HepG2 (cell line): ENCODE measurements around the gene DNAH8. TPM values are rescaled to one million over a fixed set of nuclear protein-coding genes. Genes with fewer than 3 reads are reported as not detected.

ENCODE experiments used
- ATAC-seq: fragments of 200-7000 bp; cut with Tn5 transposase; 3 replicates; pipeline ENCODE4 v1.9.1; 2020; ENCODE audit warnings: mild to moderate bottlenecking, moderate library complexity
- BruUV-seq: library from RNA; stranded (reverse); fragments of 400-500 nt; replicated peaks from 2 replicates; lab custom pipeline; 2021; lab: Mats Ljungman, UMichigan
- CTCF ChIA-PET: fragments of 300-600 bp; formaldehyde crosslinking; extraction: SDS; loops from one replicate; lab custom pipeline; 2021; ENCODE audit warnings: low total read pairs, inconsistent platforms, low intra/inter-chr PET ratio; lab: Yijun Ruan, JAX
- POLR2A ChIA-PET: fragments of 350-600 bp; sonication (Branson Sonifier 250); formaldehyde crosslinking; loops from one replicate; lab custom pipeline; 2020; ENCODE audit warnings: antibody characterized with exemption, inconsistent platforms; lab: Yijun Ruan, JAX
- DNase-seq: peaks from one replicate; pipeline ENCODE4 v3.0.0-alpha.2; 2015; ENCODE audit warnings: low spot score
- FAIRE-seq: peaks from 3 replicates; lab custom pipeline; 2011; peaks lifted over from hg19 to GRCh38; lab: Jason Lieb, UNC
- H2AFZ ChIP-seq: one replicate; pipeline ENCODE4 v1.6.1; 2011; ENCODE audit warnings: low read length, inconsistent platforms
- H3K27ac ChIP-seq: fragments of 300-600 bp; 3 replicates; pipeline ENCODE4 v1.8.0; 2011; ENCODE audit warnings: mixed run types, mild to moderate bottlenecking, mixed read lengths, low read length, inconsistent platforms; ENCODE audit not compliant: insufficient read depth; ENCODE audit errors: extremely low read length
- H3K27me3 ChIP-seq, 2 experiments: fragments of 200-600 bp in 1 of 2; 2 replicates in 1 of 2; 3 replicates in 1 of 2; pipeline versions ENCODE4 v1.6.0 to v1.8.0; 2011; ENCODE audit warnings: low read length in 2 of 2, mild to moderate bottlenecking in 2 of 2, moderate library complexity in 2 of 2, inconsistent platforms in 1 of 2; ENCODE audit not compliant: insufficient read depth in 2 of 2, control insufficient read depth in 1 of 2
- H3K36me3 ChIP-seq, 2 experiments: fragments of 200-600 bp in 1 of 2; replicated peaks in 1 of 2; 2 replicates in 1 of 2; 3 replicates in 1 of 2; pipeline versions ENCODE4 v1.5.1 to v1.8.0; 2011; ENCODE audit warnings: low read length in 2 of 2, inconsistent platforms in 1 of 2; ENCODE audit not compliant: insufficient read depth in 2 of 2, control insufficient read depth in 1 of 2
- H3K4me1 ChIP-seq: 2 replicates; pipeline ENCODE4 v1.5.1; 2012; ENCODE audit warnings: low read length, inconsistent platforms; ENCODE audit not compliant: insufficient read depth
- H3K4me2 ChIP-seq: 2 replicates; pipeline ENCODE4 v1.6.0; 2011; ENCODE audit warnings: low read depth, low read length, inconsistent platforms
- H3K4me3 ChIP-seq, 3 experiments: fragments of 200-600 bp in 1 of 3; sonication (generic), shearing (Covaris generic) in 1 of 3; replicated peaks in 1 of 3; 2 replicates each; pipeline ENCODE4 v1.5.1; 2011 to 2016; ENCODE audit warnings: low read length in 3 of 3, inconsistent platforms in 2 of 3, low read depth in 2 of 3, mild to moderate bottlenecking in 2 of 3, control low read depth in 1 of 3, mixed read lengths in 1 of 3; ENCODE audit not compliant: insufficient read depth in 1 of 3
- H3K79me2 ChIP-seq: one replicate; pipeline ENCODE4 v1.6.1; 2011; ENCODE audit warnings: low read length, inconsistent platforms; ENCODE audit not compliant: insufficient read depth
- H3K9ac ChIP-seq: 2 replicates; pipeline ENCODE4 v1.6.0; 2011; ENCODE audit warnings: mild to moderate bottlenecking, low read depth, low read length, inconsistent platforms; ENCODE audit not compliant: insufficient read depth
- H3K9me3 ChIP-seq: 2 replicates; pipeline ENCODE4 v1.5.1; 2012; ENCODE audit warnings: mild to moderate bottlenecking, low read length
- H4K20me1 ChIP-seq: 2 replicates; pipeline ENCODE4 v1.6.0; 2011; ENCODE audit warnings: inconsistent platforms, mild to moderate bottlenecking, low read length, moderate library complexity; ENCODE audit not compliant: insufficient read depth
- CREB1 ChIP-seq, 2 experiments: fragments of 450-650 bp in 1 of 2; IDR thresholded peaks; 2 replicates each; pipeline ENCODE4 v1.6.1; 2016 to 2017; ENCODE audit warnings: control low read depth in 1 of 2, mild to moderate bottlenecking in 1 of 2, missing compliant biosample characterization in 1 of 2, missing genetic modification characterization in 1 of 2
- DPF2 ChIP-seq: sonication (generic); formaldehyde crosslinking; IDR thresholded peaks from 2 replicates; pipeline ENCODE4 v1.4.0; 2020; ENCODE audit warnings: mild to moderate bottlenecking, low read depth, missing genetic modification reagents, borderline replicate concordance
- EED ChIP-seq: sonication (generic); formaldehyde crosslinking; IDR thresholded peaks from 2 replicates; pipeline ENCODE4 v1.5.0; 2020; ENCODE audit warnings: mild to moderate bottlenecking, missing genetic modification reagents
- FOXK2 ChIP-seq: fragments of 450-650 bp; IDR thresholded peaks from 2 replicates; pipeline ENCODE4 v1.6.1; 2016
- IKZF4 ChIP-seq: sonication (generic); formaldehyde crosslinking; IDR thresholded peaks from 2 replicates; pipeline ENCODE4 v1.5.1; 2020; ENCODE audit warnings: borderline replicate concordance, mild to moderate bottlenecking, low read depth, missing genetic modification reagents; ENCODE audit errors: not compliant biosample characterization
- JUN ChIP-seq: sonication (generic); formaldehyde crosslinking; IDR thresholded peaks from 2 replicates; pipeline ENCODE4 v1.4.0; 2020; ENCODE audit warnings: mild to moderate bottlenecking, missing genetic modification reagents
- NAIF1 ChIP-seq: sonication (generic); formaldehyde crosslinking; IDR thresholded peaks from 2 replicates; pipeline ENCODE4 v1.5.0; 2020; ENCODE audit warnings: mild to moderate bottlenecking, missing genetic modification reagents, borderline replicate concordance
- TCF7 ChIP-seq: sonication (generic); IDR thresholded peaks from 2 replicates; pipeline ENCODE4 v1.6.1; 2016; ENCODE audit warnings: antibody characterized with exemption, low read depth
- ZBTB20 ChIP-seq: sonication (generic); formaldehyde crosslinking; IDR thresholded peaks from 2 replicates; pipeline ENCODE4 v1.8.1; 2023; ENCODE audit warnings: missing genetic modification reagents, low read depth, mild to moderate bottlenecking, borderline replicate concordance
- ZNF382 ChIP-seq: sonication (generic); formaldehyde crosslinking; IDR thresholded peaks from 2 replicates; pipeline ENCODE4 v1.5.0; 2020; ENCODE audit warnings: missing genetic modification reagents, mild to moderate bottlenecking, borderline replicate concordance
- ZNF460 ChIP-seq: sonication (generic); formaldehyde crosslinking; IDR thresholded peaks from 2 replicates; pipeline ENCODE4 v1.5.1; 2020; ENCODE audit warnings: missing genetic modification reagents, mild to moderate bottlenecking, borderline replicate concordance
- ZNF503 ChIP-seq: sonication (generic); formaldehyde crosslinking; IDR thresholded peaks from 2 replicates; pipeline ENCODE4 v1.4.0; 2020; ENCODE audit warnings: missing genetic modification reagents
- ZNF513 ChIP-seq: sonication (generic); formaldehyde crosslinking; conservative IDR thresholded peaks from 2 replicates; pipeline ENCODE4 v1.5.0; 2020; ENCODE audit warnings: missing genetic modification reagents
- WGBS: methylation state at CpG from one replicate; pipeline ENCODE4 v1.1.6; 2017; ENCODE audit warnings: low lambda C conversion rate; 5-methylcytosine and 5-hydroxymethylcytosine counted together
- in situ Hi-C: cut with HindIII; loops from 2 replicates; pipeline ENCODE4 v1.10.0; 2017; ENCODE audit warnings: low pct_unique_long_range_greater_than_20kb; ENCODE audit not compliant: extremely low pct_ligation_motif_present
- intact Hi-C: fragments of 100-400 bp; cut with micrococcal nuclease; formaldehyde crosslinking; loops from one replicate; pipeline ENCODE4 v1.10.0; 2022; ENCODE audit not compliant: unreplicated experiment
- polyA plus RNA-seq, 8 experiments: library from polyadenylated mRNA; depleted of rRNA in 3 of 8; stranded (reverse) in 7 of 8; unstranded in 1 of 8; fragments of >200 nt; fragmentation: Illumina TruSeq in 4 of 8; extraction: Trizol in 4 of 8; gene quantifications; 2 replicates each; pipeline versions ENCODE4 v1.2.1 to v1.2.3, GENCODE V29; 2011 to 2016; ENCODE audit warnings: low read depth in 4 of 8, missing spikeins in 1 of 8, mixed read lengths in 1 of 8; ENCODE audit not compliant: insufficient read depth in 1 of 8
- total RNA-seq, 5 experiments: library from RNA; depleted of rRNA; stranded (reverse); fragments of >200 nt; fragmentation: Illumina TruSeq; extraction: Trizol; gene quantifications; 2 replicates each; pipeline ENCODE4 v1.2.3, GENCODE V29; 2016; ENCODE audit warnings: low read depth in 1 of 5

DNAH8 gene
- total and polyA plus RNA-seq, 2 of the 13 experiments (the other 11 are each of a cell fraction or from before 2014, with no cell fraction given) = not detected

- H3K9ac ChIP-seq = no peak overlapping the region
- H3K4me1 ChIP-seq = no peaks in the 10 kb centered on the region
- intact Hi-C loops = no loop called here
- POLR2A ChIA-PET = no interaction called here
- in situ Hi-C loops = no loop called here
- no peak overlapping the region for H3K27ac ChIP-seq
- no peak overlapping the region for H3K4me2 ChIP-seq
- no peak for FAIRE-seq
- no TSS peak for BruUV-seq
- peak; percentile 92 for TF ChIP-seq CREB1 (IDR thresholded peaks at IDR 0.05)
- no peak for TF ChIP-seq CREB1 (CRISPR knock-in tag; IDR thresholded peaks at IDR 0.05)
- no peak for TF ChIP-seq IKZF4 (CRISPR knock-in tag)
- no peak for TF ChIP-seq ZNF460 (CRISPR knock-in tag)
- TF ChIP-seq EED = no peak
- TF ChIP-seq DPF2 = no peak
- no peak overlapping the region for H2AFZ ChIP-seq
- no peak overlapping the region for H3K4me3 ChIP-seq
- CTCF ChIA-PET = no interaction called here
- peaks cover 0 to 22% of the 10 kb centered on the region in 2 experiments; a peak in 3 of 5 replicates for H3K27me3 ChIP-seq
- H3K79me2 ChIP-seq = no peaks in the 10 kb centered on the region
- H4K20me1 ChIP-seq = no peaks in the 10 kb centered on the region
- no peaks in the 10 kb centered on the region for H3K9me3 ChIP-seq
- ATAC-seq = no peak
- WGBS = 5% methylated on average over 5 of the region's 6 CpGs
- H3K36me3 ChIP-seq = no peaks in the 10 kb centered on the region
- DNase-seq = no peak
These were observed 343.5 kb downstream of the DNAH8 start for GRCh38 chr6:39058471-39059147.

- H3K79me2 ChIP-seq = no peaks in the 10 kb centered on the region
- intact Hi-C loops (no loop called here), in situ Hi-C loops (no loop called here)
- CTCF ChIA-PET = no interaction called here
- FAIRE-seq (no peak), DNase-seq (no peak), ATAC-seq (no peak)
- POLR2A ChIA-PET = no interaction called here
- no TSS peak for BruUV-seq
- WGBS = 11% methylated on average over 14 of the region's 14 CpGs
- peaks cover 1 to 16% of the 10 kb centered on the region in 2 experiments; a peak in 3 of 5 replicates for H3K27me3 ChIP-seq
- no peaks in the 10 kb centered on the region for H3K36me3 ChIP-seq
- H3K27ac ChIP-seq = no peak overlapping the region
- H3K4me3 ChIP-seq = no peak overlapping the region
- no peaks in the 10 kb centered on the region for H3K9me3 ChIP-seq
- no peak overlapping the region for H3K9ac ChIP-seq
- H3K4me1 ChIP-seq = no peaks in the 10 kb centered on the region
- no peaks in the 10 kb centered on the region for H4K20me1 ChIP-seq
- no peak overlapping the region for H3K4me2 ChIP-seq
- no peak overlapping the region for H2AFZ ChIP-seq
- TF ChIP-seq FOXK2 (no peak), NAIF1 (no peak), ZNF382 (CRISPR knock-in tag) (no peak), ZNF513 (CRISPR knock-in tag) (no peak), ZBTB20 (CRISPR knock-in tag) (no peak), JUN (no peak), TCF7 (no peak), ZNF503 (CRISPR knock-in tag) (no peak)
These were observed 344.6 kb downstream of the DNAH8 start for GRCh38 chr6:39059496-39060310.
